Activated naive CD8-positive, alpha-beta T cell treated with anti-CD3 and anti-CD28 coated beads, Interleukin-2, amount 50 U/mL, for 16 hours (primary cell): ENCODE measurements around the gene EGFR.

Source experiments
- DNase-seq: peaks from one replicate; pipeline ENCODE4 v3.0.0-alpha.2; 2020; ENCODE audit warnings: low read depth, low spot score

EGFR gene

DNA sequence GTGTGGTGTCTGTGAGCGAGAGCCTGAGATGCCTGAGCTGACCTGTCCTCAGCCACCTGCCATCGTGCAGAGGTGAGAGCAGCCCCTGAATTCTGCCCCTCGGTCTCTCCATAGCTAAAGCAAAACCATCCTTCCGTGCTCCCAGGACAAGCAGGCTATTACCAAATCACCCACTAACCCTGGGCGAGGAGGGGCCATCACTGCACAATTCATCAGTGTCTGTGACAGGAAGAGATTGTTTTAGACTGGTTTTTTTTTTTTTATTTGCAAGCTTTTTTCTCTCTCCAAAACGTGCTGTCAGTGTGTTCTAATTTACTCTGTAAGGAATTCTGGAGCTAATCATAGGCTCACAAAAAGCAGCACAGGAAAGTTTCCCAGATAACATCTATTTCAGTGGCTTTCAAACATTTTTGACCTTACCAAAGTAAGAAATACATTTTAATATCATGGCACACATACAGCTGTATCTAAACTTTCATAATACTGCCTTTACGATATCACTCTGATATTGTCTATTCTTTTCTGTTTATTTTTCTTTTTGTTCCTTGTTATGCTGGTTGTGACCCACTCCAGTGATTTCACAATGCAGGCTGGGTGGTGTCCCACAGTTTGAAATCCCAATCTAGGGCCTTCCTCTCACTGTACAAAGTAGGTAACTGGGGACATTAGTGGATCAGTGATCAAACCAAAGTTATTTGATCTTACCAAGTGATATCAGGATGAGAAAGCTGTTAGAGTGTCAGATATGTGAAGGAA, 62.8 kb downstream of the EGFR start:
- DNase-seq, result no peak

DNA sequence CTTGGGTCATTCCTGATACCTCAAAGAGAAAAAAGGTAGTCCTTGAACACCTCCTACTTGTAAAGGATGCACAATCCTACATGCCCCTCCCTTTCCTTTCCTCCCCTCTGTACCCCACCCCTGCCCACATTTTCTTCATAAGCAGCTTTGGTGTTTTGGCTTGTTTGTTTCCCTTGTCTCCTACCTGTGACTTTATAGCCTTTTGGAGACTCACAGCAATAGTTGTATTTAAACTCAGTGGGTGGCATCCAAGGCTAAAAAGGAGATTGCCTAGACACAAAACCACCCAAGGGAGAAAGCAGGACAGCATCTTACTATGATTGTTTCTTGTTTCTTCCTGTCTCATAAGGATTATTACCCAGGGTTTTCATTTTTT, 63.4 kb downstream of the EGFR start:
- DNase-seq, result no peak

DNA sequence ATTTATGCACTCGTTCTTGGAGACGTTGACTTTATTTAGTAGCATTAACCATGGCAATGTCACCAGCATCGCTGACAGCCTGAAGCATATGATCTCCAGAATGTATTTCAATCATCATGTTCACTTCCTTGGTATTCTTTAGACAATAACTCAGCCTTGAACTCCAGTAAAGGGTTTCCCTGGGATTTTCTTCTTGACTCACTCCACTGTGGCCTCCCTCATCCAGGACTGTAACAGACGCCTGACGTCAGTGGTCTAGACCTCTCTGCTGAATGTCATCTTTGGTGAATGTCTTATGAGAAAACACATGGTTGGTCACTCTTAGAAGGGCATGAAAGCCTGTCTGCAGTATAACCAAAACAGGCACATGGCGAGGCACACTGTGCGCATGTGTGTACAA, 64.4 kb downstream of the EGFR start:
- no peak for DNase-seq

GRCh38 chr7:55084307-55084706, 65.5 kb downstream of the EGFR start:
- DNase-seq, result no peak

GRCh38 chr7:55085511-55086412, 66.9 kb downstream of the EGFR start:
- DNase-seq, result no peak

DNA sequence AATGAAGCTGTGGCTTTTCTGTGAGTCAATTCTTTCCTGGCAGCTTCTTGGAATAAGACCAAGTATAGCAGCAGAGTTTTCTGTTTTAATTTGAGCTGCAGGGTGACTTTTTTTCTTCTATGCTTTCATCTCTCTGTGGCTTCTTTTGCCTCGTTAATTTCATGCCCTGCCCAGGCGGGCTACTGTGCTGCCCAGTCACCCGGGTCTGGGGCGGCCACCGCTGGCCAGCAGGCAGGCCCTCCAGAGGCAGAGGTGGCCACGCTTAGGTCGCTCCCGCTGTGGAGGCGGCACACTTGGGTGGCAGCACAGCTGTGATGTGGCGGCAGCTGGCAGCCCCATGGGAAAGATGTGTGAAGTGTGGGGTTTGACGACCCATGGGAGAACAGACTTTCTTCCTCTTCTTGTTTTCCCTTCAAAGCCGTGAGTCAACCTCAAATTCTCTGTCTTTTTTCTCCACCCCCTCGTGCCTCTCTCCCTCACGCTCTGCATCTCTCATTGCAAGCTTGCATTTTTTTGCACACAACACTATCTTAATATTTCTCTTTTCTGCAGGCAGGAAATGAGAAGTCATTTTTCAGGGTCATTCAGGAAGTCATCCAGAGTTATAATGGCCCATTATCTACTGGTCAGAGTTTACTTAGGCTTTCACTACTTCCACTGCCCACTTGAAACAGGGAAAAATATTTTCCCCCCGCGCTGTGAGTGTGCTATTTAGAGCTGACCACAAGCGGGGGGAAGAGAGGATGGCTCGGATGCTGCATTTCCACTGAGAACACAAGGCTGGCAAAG, 67.8 kb downstream of the EGFR start:
- no peak for DNase-seq

DNA sequence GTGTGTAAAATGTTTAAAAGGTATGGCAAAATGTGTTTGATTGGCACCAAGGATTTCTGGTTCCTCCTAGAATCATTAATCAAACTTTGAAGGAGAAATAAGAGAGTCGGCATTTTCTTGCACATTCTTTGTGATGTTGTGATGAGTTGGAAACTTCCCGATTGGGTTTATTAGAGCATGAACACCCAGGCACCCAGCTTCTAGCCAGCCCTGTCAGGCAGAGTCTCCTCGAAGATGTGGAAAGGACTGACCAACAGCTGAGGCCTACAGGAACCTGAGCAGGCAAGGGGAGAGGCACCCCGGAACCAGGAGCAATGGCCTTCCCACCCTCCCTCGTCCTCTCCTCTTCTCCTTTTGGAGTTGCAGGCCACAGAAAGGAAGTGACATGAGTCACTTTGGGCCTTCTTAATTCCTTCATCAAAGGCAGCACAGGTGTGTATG, 68.7 kb downstream of the EGFR start:
- DNase-seq, result no peak

DNA sequence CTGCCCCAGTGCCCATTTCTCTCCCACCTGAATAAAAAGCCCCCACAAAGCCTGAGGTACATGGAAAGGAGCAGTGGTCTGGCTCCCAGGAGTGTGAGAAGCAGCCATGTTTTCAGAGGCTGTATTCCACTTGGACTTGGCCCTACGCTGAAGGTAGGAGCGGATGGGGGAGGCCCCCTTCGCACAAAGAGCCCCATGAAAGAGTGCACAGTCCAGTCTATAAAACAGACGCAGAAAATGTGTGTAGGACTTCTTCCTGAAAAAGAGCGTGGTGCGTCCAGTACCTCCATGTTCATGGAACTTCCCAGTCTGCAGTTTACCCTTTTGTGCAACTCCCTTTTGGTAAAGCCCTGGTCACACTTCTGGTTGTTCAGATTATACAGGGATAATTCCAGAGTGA, 69.3 kb downstream of the EGFR start:
- DNase-seq, result no peak

DNA sequence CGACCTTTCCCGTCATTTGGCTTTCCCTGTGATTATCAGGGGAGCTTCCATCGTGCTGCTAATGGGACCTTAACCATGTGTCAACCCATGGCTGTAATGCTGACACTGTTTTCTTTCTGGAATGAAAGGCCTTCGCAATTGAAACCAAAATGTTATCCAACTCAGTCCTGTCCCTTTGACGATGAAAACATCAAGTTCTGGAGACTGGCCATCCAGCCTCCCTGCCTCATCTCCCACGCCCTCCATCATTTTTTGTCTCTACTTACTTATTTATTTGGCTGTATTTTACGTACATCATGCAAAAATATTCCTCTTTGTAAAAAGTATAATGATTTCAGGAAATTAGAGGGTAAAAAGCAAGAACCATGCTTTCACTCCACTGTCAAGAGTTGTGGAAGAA, 69.8 kb downstream of the EGFR start:
- DNase-seq, result no peak

DNA sequence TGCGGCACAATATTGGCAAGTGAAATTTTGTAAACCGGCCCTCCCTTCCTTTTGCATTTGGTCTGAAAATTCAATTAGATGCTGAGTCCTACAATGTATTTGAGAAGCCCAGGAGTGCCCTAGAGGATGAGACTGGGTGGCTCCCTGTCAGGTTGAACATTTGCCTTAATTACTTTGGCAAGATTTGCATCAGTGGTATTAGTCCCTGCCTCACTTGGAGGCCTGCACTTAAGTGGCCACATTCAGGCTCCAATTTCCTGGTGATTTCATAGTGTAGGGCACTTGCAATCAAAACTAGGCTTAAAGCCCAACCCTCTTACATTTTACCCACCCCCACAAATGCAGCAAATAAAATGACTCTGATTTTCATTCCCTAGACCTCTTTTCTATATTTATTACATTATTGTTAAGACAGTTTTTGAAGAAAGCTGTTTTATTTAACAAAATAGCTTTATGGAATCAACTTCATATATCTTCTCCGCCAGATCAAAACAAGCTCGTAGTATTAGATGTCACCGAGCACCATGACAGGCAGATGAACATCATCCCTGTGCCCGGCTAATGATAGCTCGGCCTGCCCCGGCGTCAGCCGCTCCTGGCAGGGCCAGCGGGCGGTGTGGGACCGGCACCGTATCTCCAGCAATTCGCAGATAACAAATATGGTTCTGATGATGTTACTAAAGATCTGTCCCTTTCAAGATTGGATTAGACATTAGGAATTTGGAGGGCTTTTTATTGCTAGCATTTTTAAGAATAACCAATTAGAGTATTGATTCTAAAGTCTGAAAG, 73.6 kb downstream of the EGFR start:
- no peak for DNase-seq

GRCh38 chr7:55092975-55093373, 74.2 kb downstream of the EGFR start:
- DNase-seq, result no peak

DNA sequence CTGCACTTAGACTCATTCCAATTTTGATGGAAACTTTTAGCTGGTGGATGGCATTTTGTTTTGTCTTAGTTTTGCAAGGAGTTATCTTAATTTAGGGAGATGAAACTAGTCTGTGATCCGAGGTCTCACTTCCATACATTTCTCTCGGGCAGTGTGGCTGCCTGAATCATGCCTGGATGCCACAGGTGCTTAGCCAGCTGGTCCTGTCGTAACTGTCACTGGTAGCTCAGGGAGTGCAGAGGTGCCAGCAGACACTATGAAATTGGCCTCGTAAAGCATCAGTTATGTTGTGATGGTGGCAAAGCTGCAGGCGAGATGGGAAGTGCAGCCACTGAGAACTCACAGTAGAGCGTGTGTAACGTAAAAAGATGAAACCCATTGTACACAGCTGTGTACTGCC, 74.9 kb downstream of the EGFR start:
- no peak for DNase-seq

GRCh38 chr7:55094092-55094690, 75.4 kb downstream of the EGFR start:
- DNase-seq, result no peak

DNA sequence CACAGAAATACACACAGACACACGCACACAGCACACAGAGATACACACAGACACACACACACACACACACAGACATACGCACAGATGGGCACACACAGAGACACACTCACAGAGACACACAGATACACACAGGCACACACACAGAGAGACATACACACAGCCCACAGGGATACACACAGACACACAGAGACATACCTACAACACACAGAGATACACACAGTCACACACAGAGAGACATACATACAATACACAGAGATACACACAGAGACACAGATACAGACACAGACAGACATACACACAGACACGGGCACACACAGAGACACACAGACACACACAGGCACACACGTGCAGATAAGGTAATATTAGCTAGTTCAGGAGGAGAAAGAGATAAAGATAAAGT, 76.9 kb downstream of the EGFR start:
- DNase-seq, result no peak

DNA sequence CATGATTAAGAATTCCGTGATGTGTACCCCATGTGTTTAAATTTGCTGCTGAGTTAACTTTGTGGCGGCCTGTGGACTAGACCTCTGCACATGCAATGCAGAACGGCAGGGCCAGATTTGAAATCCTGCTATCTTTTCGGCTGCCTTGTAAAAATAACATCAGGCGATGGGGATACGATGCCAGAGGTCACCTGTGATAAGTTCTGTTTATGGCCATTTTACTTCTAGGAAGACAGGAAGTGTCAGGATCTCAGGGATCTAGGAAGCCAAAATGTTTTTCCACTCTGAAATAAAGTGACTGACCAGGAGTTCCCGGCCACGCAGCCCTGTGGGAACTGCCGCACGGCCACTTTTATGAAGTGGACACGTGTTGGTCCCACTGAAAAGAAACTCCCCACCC, 77.5 kb downstream of the EGFR start:
- no peak for DNase-seq

GRCh38 chr7:55097100-55097499, 78.3 kb downstream of the EGFR start:
- no peak for DNase-seq

GRCh38 chr7:55099066-55099820, 80.4 kb downstream of the EGFR start:
- no peak for DNase-seq

DNA sequence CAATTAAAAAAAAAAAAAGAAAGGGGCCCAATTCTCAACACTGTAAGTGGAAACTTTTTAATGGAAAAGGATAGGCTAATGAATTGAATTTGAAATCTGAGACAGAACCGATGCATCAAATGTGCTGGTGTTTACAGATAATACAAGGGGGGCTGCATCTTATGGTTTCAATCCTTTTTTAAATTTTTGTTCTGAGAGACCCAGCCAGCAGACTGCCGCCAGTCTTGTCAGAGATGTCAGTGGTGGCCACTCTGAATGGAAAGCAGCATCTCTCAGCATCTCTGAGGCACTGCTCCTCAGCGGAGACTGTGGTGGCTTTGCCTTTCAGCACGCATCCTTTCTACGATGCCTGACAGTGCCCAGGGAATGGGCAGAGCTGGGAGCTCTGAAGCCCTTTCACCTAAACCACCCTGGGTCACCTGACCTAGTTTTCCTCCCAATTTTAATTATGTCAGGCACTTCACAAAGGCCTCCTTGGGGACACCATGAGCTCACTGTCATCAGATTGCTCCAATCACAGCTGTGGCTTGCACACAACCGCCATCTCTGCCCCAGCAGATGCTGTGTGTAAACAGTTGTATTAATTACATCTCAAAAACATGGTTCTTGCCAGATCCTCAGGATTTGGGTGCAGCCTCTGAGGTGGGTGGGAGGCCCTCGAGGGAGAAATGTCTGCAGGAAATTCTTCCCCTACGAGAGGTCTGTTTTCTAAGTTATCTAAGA, 81.2 kb downstream of the EGFR start:
- no peak for DNase-seq

DNA sequence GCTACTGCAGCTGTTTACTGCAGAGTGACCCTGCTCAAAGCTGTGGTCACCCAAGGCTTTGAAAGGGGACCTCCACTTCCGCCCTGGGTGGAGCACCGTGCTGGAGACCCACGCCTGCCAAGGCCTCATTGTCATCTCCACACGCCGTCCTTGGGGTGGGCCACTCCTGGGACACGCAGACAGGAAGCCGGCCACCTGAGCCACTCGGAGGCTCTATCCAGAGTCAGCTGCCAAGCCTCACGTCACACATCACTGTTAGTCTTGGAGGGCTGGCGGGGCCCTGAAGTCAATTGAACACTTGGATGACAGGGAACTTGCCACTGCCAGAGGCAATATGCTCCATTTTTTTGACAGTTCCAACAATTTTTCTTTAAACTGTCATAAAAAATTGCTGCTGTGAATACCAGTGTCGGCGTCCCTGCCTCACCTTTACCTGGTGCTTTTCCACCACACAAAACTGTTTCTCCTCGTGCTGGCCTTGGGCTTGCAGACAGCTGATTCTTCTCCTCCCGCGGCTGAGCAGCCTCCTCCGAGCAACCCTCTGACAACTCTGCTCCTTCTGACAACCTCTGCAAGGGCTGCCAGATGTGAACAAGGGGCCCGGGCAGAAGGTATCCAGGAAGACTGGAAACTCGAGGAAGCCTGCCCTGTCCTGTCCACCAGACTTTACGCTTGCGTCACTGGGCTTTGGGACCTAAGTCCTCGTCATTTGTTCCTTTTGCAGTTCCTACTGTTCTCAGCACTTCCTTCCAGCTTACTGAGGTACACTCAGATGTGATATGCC, 81.9 kb downstream of the EGFR start:
- DNase-seq, result no peak
